Measurements from ENCODE around the gene CLTC.

DNA sequence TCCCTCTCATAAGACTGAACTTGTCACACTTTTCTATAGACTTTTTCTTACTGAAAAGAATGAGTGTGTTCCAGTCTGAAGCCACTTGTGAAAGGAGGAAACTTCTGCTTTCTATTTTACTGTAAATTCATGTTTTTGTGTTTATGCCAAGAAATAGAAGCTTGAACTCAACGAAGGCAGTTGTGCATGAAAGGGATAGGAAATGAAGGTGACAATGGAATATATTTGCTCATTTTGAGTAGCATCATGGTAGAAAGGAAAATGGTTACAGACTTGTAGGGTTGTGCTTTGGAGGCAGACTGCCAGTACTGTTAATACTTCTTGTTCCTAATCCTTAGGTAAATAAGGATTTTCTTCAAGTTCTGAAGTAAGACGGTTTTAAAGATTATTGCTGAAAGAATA is 8.1 kb downstream of the CLTC start:
- TF ChIP-seq CTCF (conservative IDR thresholded peaks at IDR 0.05; ENCODE audit: low read depth, low read length) (no peak), POLR2A (IDR thresholded peaks at IDR 0.05; ENCODE audit: low read depth, low read length) (no peak), CEBPB (IDR thresholded peaks at IDR 0.05; ENCODE audit: low read depth, low read length) (no peak), RFX5 (IDR thresholded peaks at IDR 0.05; ENCODE audit: low read depth, low read length) (no peak), MAFK (IDR thresholded peaks at IDR 0.05; ENCODE audit: low read depth, low read length) (no peak), RCOR1 (IDR thresholded peaks at IDR 0.05; ENCODE audit: insufficient replicate concordance, low read length) (no peak)
